Stimulated activated CD4-positive, alpha-beta T cell treated with anti-CD3 and anti-CD28 coated beads, Interleukin-1b, Interleukin-23, amount 100 ng/mL, for 48 hours (primary cell): ENCODE results near the gene CNPY3.

ENCODE experiments used
- DNase-seq: peaks from one replicate; pipeline ENCODE4 v3.0.0-alpha.2; 2020

The CNPY3 gene

GRCh38 chr6:42961020-42961470, 31.8 kb downstream of the CNPY3 start:
- DNase-seq = no peak

GRCh38 chr6:42962096-42962495, 32.8 kb downstream of the CNPY3 start:
- DNase-seq = no peak

- no peak for DNase-seq
Observed at GRCh38 chr6:42962502-42963178, 33.4 kb downstream of the CNPY3 start.

- DNase-seq = no peak
Observed at GRCh38 chr6:42963179-42963854, 34.0 kb downstream of the CNPY3 start.

GRCh38 chr6:42963855-42964605, 34.8 kb downstream of the CNPY3 start:
- peak; percentile 34 for DNase-seq

- DNase-seq = no peak
Observed at GRCh38 chr6:42966571-42966970, 37.3 kb downstream of the CNPY3 start.

GRCh38 chr6:42967228-42967627, 37.9 kb downstream of the CNPY3 start:
- DNase-seq = no peak

- no peak for DNase-seq
Observed at GRCh38 chr6:42968126-42968701, 38.9 kb downstream of the CNPY3 start.

- DNase-seq = no peak
Observed at GRCh38 chr6:42968783-42969182, 39.5 kb downstream of the CNPY3 start.

GRCh38 chr6:42969431-42969830, 40.2 kb downstream of the CNPY3 start:
- no peak for DNase-seq

GRCh38 chr6:42969934-42970333, 40.7 kb downstream of the CNPY3 start:
- no peak for DNase-seq

- no peak for DNase-seq
Observed at GRCh38 chr6:42970871-42971612, 41.8 kb downstream of the CNPY3 start.

- DNase-seq = no peak
Observed at GRCh38 chr6:42971746-42972327, 42.6 kb downstream of the CNPY3 start.

- DNase-seq = no peak
Observed at GRCh38 chr6:42973926-42974325, 44.6 kb downstream of the CNPY3 start.

GRCh38 chr6:42974919-42975505, 45.7 kb downstream of the CNPY3 start:
- no peak for DNase-seq

GRCh38 chr6:42978487-42978838, 49.2 kb downstream of the CNPY3 start:
- DNase-seq = no peak

- DNase-seq = peak; percentile 94
Observed at GRCh38 chr6:42978839-42979522, 49.7 kb downstream of the CNPY3 start, which contains the start of gene PEX6. TSS of gene PEX6 (minus strand) at chr6:42979181. CDS start at chr6:42979150, 31 bp downstream.

GRCh38 chr6:42979523-42980177, 50.4 kb downstream of the CNPY3 start:
- no peak for DNase-seq

- DNase-seq = no peak
Observed at GRCh38 chr6:42981836-42982235, 52.6 kb downstream of the CNPY3 start.

- DNase-seq = peak; percentile 98
Observed at GRCh38 chr6:42984001-42984923, 55.0 kb downstream of the CNPY3 start, which contains the start of gene PPP2R5D. TSS of gene PPP2R5D (plus strand) at chr6:42984570. CDS start at chr6:42984678, 108 bp downstream.
